CD14-positive monocyte (primary cell): Measurements from ENCODE around the gene KIAA1328. TPM values are rescaled to one million over a fixed set of nuclear protein-coding genes. Genes with fewer than 3 reads are reported as not detected.

Experiments used
- DNase-seq, 3 donors: peaks; one replicate each; pipeline ENCODE4 v3.0.0-alpha.2; 2011 to 2022
- H2AFZ ChIP-seq: 2 replicates; pipeline ENCODE4 v1.6.0; 2012; ENCODE audit warnings: mild to moderate bottlenecking, low read depth, low read length, inconsistent platforms; ENCODE audit not compliant: insufficient read depth, poor library complexity, severe bottlenecking
- H3K27ac ChIP-seq, 2 donors: 1 replicate in 1 of 2; 2 replicates in 1 of 2; pipeline ENCODE4 v1.5.1; 2012 to 2013; ENCODE audit warnings: low read length in 2 of 2, control low read depth in 1 of 2, inconsistent platforms in 1 of 2, low read depth in 1 of 2, mild to moderate bottlenecking in 1 of 2
- H3K27me3 ChIP-seq, 2 donors: one replicate each; pipeline versions ENCODE4 v1.6.0 to v1.6.1; 2011 to 2013; ENCODE audit warnings: low read length in 2 of 2; ENCODE audit not compliant: control insufficient read depth in 2 of 2, insufficient read depth in 2 of 2
- H3K36me3 ChIP-seq, 2 donors: replicated peaks in 1 of 2; 1 replicate in 1 of 2; 2 replicates in 1 of 2; pipeline versions ENCODE4 v1.5.1 to v1.6.1; 2012 to 2013; ENCODE audit warnings: low read length in 2 of 2, control low read depth in 1 of 2, inconsistent platforms in 1 of 2, mild to moderate bottlenecking in 1 of 2; ENCODE audit not compliant: insufficient read depth in 2 of 2, control insufficient read depth in 1 of 2
- H3K4me1 ChIP-seq, 2 donors: 1 replicate in 1 of 2; 2 replicates in 1 of 2; pipeline versions ENCODE4 v1.5.1 to v1.6.1; 2012 to 2013; ENCODE audit warnings: low read length in 2 of 2, control low read depth in 1 of 2, inconsistent platforms in 1 of 2, mild to moderate bottlenecking in 1 of 2, moderate library complexity in 1 of 2; ENCODE audit not compliant: insufficient read depth in 2 of 2, control insufficient read depth in 1 of 2
- H3K4me2 ChIP-seq: replicated peaks from 2 replicates; pipeline ENCODE3; 2012; ENCODE audit warnings: low read length, moderate library complexity, mild to moderate bottlenecking; ENCODE audit not compliant: poor library complexity, severe bottlenecking; ENCODE audit errors: extremely low read depth
- H3K4me3 ChIP-seq, 3 experiments: fragments of 200-600 bp in 1 of 3; sonication (generic) in 1 of 3; replicated peaks in 1 of 3; 1 replicate in 2 of 3; 2 replicates in 1 of 3; pipeline ENCODE4 v1.5.1; 2011 to 2013; ENCODE audit warnings: low read length in 3 of 3, mild to moderate bottlenecking in 3 of 3, control low read depth in 2 of 3, low read depth in 2 of 3, inconsistent platforms in 1 of 3, moderate library complexity in 1 of 3
- H3K79me2 ChIP-seq: 2 replicates; pipeline ENCODE4 v1.6.0; 2012; ENCODE audit warnings: mild to moderate bottlenecking, control low read depth, inconsistent platforms, low read length, moderate library complexity; ENCODE audit not compliant: insufficient read depth
- H3K9ac ChIP-seq: 2 replicates; pipeline ENCODE4 v1.6.0; 2017; ENCODE audit warnings: low read length, mild to moderate bottlenecking; ENCODE audit not compliant: insufficient read depth, poor library complexity, severe bottlenecking
- H3K9me3 ChIP-seq, 2 donors: replicated peaks in 1 of 2; 1 replicate in 1 of 2; 2 replicates in 1 of 2; pipeline versions ENCODE4 v1.5.1 to v1.6.1; 2012 to 2013; ENCODE audit warnings: low read length in 2 of 2, control low read depth in 1 of 2; ENCODE audit not compliant: control insufficient read depth in 1 of 2, insufficient read depth in 1 of 2
- H4K20me1 ChIP-seq: 2 replicates; pipeline ENCODE4 v1.6.0; 2012; ENCODE audit warnings: mild to moderate bottlenecking, low read length, control low read depth, moderate library complexity; ENCODE audit not compliant: insufficient read depth
- H3K27ac Mint-ChIP-seq, 7 donors: one replicate each; pipeline ENCODE4 v1.8.0; 2020; ENCODE audit warnings: mild to moderate bottlenecking in 7 of 7, mixed read lengths in 7 of 7, moderate library complexity in 6 of 7, inconsistent platforms in 2 of 7
- H3K27me3 Mint-ChIP-seq, 3 donors: one replicate each; pipeline ENCODE4 v1.8.0; 2021 to 2022; ENCODE audit warnings: low read depth in 3 of 3, mild to moderate bottlenecking in 3 of 3, mixed read lengths in 3 of 3, moderate library complexity in 3 of 3, inconsistent platforms in 1 of 3
- H3K36me3 Mint-ChIP-seq, 2 donors: one replicate each; pipeline ENCODE4 v1.8.0; 2020; ENCODE audit warnings: mixed read lengths in 2 of 2, inconsistent platforms in 1 of 2, mild to moderate bottlenecking in 1 of 2
- H3K4me1 Mint-ChIP-seq: one replicate; pipeline ENCODE4 v1.8.0; 2020; ENCODE audit warnings: mild to moderate bottlenecking, mixed read lengths
- H3K4me3 Mint-ChIP-seq, 2 donors: one replicate each; pipeline ENCODE4 v1.8.0; 2020; ENCODE audit warnings: mild to moderate bottlenecking in 2 of 2, mixed read lengths in 2 of 2, moderate library complexity in 1 of 2
- H3K9me3 Mint-ChIP-seq, 7 donors: one replicate each; pipeline ENCODE4 v1.8.0; 2020 to 2022; ENCODE audit warnings: mixed read lengths in 7 of 7, mild to moderate bottlenecking in 6 of 7, moderate library complexity in 6 of 7, inconsistent platforms in 2 of 7
- CTCF ChIP-seq: fragments of 200-600 bp; IDR thresholded peaks from one replicate; pipeline ENCODE4 v1.8.0; 2022; ENCODE audit warnings: antibody characterized with exemption, mild to moderate bottlenecking
- WGBS: methylation state at CpG from one replicate; pipeline ENCODE4 v1.1.5; 2013; ENCODE audit warnings: missing lambda C conversion rate; ENCODE audit not compliant: insufficient coverage; 5-methylcytosine and 5-hydroxymethylcytosine counted together
- intact Hi-C, 2 donors: fragments of 100-400 bp; cut with micrococcal nuclease; formaldehyde crosslinking; loops; one replicate each; pipeline versions ENCODE4 v1.15.0 to v1.15.1; 2023
- polyA plus RNA-seq, 3 donors: library from polyadenylated mRNA; depleted of rRNA in 1 of 3; unstranded in 2 of 3; stranded (reverse) in 1 of 3; fragments of 300-500 nt in 2 of 3; fragments of >200 nt in 1 of 3; fragmentation: Illumina TruSeq in 2 of 3; gene quantifications; 1 replicate in 2 of 3; 2 replicates in 1 of 3; pipeline ENCODE4 v1.2.3, GENCODE V29; 2012 to 2021

KIAA1328 gene
- polyA plus RNA-seq, 3 donors: 3.7 to 3.9 (median 3.8) TPM

GRCh38 chr18:36912887-36913286 lies 84.0 kb downstream of the KIAA1328 start:
- H3K79me2 ChIP-seq: no peaks in the 10 kb centered on the region
- no peak overlapping the region for H3K27ac ChIP-seq
- peaks cover 0 to under 1% of the 10 kb centered on the region in 2 donors for H3K36me3 Mint-ChIP-seq
- H3K4me2 ChIP-seq: no peak overlapping the region
- no peak for TF ChIP-seq CTCF
- H3K36me3 ChIP-seq: no peaks in the 10 kb centered on the region
- H4K20me1 ChIP-seq: no peaks in the 10 kb centered on the region
- no peak overlapping the region for H3K4me3 Mint-ChIP-seq
- no peak overlapping the region for H3K9ac ChIP-seq
- H3K27me3 Mint-ChIP-seq: no peaks in the 10 kb centered on the region
- no peaks in the 10 kb centered on the region for H3K27me3 ChIP-seq
- 0% methylated on average over 1 of the region's 1 CpG for WGBS
- peaks cover 0 to 6% (median 2%) of the 10 kb centered on the region in 7 donors for H3K9me3 Mint-ChIP-seq
- no peak overlapping the region for H3K4me3 ChIP-seq
- intact Hi-C loops: no loop called here
- no peaks in the 10 kb centered on the region for H3K9me3 ChIP-seq
- H3K4me1 Mint-ChIP-seq: peaks cover 22% of the 10 kb centered on the region
- no peak overlapping the region for H2AFZ ChIP-seq
- DNase-seq: no peak
- H3K4me1 ChIP-seq: peaks cover 4 to 8% of the 10 kb centered on the region in 2 donors
- H3K27ac Mint-ChIP-seq: peak overlapping the region in 6 of 7 donors; percentile 7 to 84 (median 76)

DNA sequence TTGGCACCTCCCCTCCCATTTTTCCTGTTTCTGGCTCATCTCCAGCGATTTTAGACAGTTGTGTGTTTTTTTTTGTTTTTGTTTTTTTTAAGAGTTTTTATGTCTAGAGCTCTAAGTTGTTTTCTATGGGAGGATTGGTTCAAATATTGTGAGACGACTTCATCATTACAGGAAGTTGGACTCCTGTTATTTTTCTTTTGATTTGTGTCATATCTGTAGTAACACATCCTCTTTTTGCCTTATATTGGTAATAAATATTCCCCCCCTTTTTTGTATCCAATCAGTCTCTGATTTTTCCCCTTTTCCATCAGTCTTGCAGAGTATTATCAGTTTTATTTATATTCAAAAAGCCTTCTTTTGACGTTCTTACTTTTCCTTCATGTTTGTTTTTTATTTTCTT lies 89.0 kb downstream of the KIAA1328 start:
- peaks cover 0 to 21% (median 8%) of the 10 kb centered on the region in 7 donors for H3K9me3 Mint-ChIP-seq
- H4K20me1 ChIP-seq: no peaks in the 10 kb centered on the region
- no peaks in the 10 kb centered on the region for H3K27me3 Mint-ChIP-seq
- H3K4me1 Mint-ChIP-seq: peaks cover 9% of the 10 kb centered on the region
- H3K79me2 ChIP-seq: no peaks in the 10 kb centered on the region
- H3K36me3 ChIP-seq: no peaks in the 10 kb centered on the region
- DNase-seq: no peak
- intact Hi-C loops: no loop called here
- no peak for TF ChIP-seq CTCF
- no peak overlapping the region for H3K4me2 ChIP-seq
- H3K27ac ChIP-seq: no peak overlapping the region
- no peak overlapping the region for H3K4me3 ChIP-seq
- no peak overlapping the region for H3K4me3 Mint-ChIP-seq
- H3K9ac ChIP-seq: no peak overlapping the region
- H3K4me1 ChIP-seq: peaks cover 2 to 4% of the 10 kb centered on the region in 2 donors
- peaks cover 0 to 3% of the 10 kb centered on the region in 2 donors for H3K9me3 ChIP-seq
- no CpG with 5 or more reads among the region's 3 CpGs for WGBS
- H2AFZ ChIP-seq: no peak overlapping the region
- peaks cover 4 to 6% of the 10 kb centered on the region in 2 donors for H3K36me3 Mint-ChIP-seq
- no peak overlapping the region for H3K27ac Mint-ChIP-seq
- no peaks in the 10 kb centered on the region for H3K27me3 ChIP-seq
